ENCODE results near the gene ABHD15.
A peak's percentile ranks its signal among the peaks of the same experiment; 100 is the strongest.

DNA sequence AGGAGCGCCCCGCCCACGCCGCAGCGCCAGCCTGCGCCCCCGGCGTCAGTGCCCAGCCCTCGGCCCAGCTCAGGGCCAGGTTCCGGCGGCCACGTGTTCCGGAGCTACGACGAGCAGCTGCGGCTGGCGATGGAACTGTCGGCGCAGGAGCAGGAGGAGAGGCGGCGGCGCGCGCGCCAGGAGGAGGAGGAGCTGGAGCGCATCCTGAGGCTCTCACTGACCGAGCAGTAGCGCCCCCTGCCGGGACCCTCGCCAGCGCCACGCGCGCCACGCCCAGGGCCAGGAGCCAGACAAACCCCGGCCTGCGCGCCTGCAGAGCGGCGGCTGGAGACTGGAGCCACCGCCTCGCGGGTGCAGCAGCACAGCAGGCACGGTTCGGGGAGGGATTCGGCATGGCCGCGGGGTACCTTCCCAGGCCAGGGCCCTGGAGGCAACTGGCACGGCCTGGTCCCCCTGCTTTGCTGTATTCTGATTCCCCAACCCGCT lies 46.6 kb upstream of the ABHD15 start:
- TF ChIP-seq, protein P1, sequence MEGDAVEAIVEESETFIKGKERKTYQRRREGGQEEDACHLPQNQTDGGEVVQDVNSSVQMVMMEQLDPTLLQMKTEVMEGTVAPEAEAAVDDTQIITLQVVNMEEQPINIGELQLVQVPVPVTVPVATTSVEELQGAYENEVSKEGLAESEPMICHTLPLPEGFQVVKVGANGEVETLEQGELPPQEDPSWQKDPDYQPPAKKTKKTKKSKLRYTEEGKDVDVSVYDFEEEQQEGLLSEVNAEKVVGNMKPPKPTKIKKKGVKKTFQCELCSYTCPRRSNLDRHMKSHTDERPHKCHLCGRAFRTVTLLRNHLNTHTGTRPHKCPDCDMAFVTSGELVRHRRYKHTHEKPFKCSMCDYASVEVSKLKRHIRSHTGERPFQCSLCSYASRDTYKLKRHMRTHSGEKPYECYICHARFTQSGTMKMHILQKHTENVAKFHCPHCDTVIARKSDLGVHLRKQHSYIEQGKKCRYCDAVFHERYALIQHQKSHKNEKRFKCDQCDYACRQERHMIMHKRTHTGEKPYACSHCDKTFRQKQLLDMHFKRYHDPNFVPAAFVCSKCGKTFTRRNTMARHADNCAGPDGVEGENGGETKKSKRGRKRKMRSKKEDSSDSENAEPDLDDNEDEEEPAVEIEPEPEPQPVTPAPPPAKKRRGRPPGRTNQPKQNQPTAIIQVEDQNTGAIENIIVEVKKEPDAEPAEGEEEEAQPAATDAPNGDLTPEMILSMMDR (IDR thresholded peaks at IDR 0.05; ENCODE audit: low read depth, low read length), result peak; percentile 67
- TF ChIP-seq, protein P2, sequence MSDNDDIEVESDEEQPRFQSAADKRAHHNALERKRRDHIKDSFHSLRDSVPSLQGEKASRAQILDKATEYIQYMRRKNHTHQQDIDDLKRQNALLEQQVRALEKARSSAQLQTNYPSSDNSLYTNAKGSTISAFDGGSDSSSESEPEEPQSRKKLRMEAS (IDR thresholded peaks at IDR 0.05; ENCODE audit: low read depth, low read length), result no peak
- TF ChIP-seq POLR2A (IDR thresholded peaks at IDR 0.05; ENCODE audit: extremely low read depth, insufficient read length), result no peak
- TF ChIP-seq MYC (IDR thresholded peaks at IDR 0.05; ENCODE audit: low read depth, low read length), result no peak
